HL-60 (cell line): ENCODE measurements around the gene NEK2.

Experiments
- POLR2AphosphoS5 ChIP-seq: IDR thresholded peaks from 2 replicates; pipeline ENCODE4 v1.6.1; 2012; ENCODE audit warnings: low read depth
- TF ChIP-seq, protein P1 (sequence below): IDR thresholded peaks from one replicate; pipeline ENCODE4 v1.5.1; 2011; ENCODE audit warnings: low read length, control low read depth, inconsistent platforms; ENCODE audit not compliant: insufficient read depth
- TF ChIP-seq, protein P2 (sequence below): IDR thresholded peaks from 2 replicates; pipeline ENCODE4 v1.6.1; 2012; ENCODE audit warnings: low read depth; ENCODE audit not compliant: insufficient replicate concordance

DNA sequence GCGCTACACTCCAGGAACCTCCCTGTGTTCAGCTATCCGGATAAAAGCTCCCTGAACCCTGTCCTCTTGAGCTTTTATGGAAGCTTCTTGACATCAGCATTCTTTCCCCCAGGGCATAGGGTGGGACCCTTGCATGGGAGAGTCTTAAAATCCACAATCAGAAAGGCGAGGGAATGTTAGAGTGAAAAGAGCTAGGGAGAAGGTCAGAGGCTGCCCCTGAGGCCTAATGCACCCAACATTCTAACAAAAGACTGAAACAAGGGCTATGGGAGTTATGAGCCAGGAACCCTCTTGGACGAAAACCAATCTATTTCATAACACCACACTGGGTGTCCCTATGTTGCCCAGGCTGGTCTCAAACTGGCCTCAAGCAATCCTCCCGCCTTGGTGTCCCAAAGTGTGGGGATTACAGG is 36.7 kb downstream of the NEK2 start:
- TF ChIP-seq POLR2AphosphoS5 = no peak
- TF ChIP-seq, protein P1, sequence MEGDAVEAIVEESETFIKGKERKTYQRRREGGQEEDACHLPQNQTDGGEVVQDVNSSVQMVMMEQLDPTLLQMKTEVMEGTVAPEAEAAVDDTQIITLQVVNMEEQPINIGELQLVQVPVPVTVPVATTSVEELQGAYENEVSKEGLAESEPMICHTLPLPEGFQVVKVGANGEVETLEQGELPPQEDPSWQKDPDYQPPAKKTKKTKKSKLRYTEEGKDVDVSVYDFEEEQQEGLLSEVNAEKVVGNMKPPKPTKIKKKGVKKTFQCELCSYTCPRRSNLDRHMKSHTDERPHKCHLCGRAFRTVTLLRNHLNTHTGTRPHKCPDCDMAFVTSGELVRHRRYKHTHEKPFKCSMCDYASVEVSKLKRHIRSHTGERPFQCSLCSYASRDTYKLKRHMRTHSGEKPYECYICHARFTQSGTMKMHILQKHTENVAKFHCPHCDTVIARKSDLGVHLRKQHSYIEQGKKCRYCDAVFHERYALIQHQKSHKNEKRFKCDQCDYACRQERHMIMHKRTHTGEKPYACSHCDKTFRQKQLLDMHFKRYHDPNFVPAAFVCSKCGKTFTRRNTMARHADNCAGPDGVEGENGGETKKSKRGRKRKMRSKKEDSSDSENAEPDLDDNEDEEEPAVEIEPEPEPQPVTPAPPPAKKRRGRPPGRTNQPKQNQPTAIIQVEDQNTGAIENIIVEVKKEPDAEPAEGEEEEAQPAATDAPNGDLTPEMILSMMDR = no peak
- TF ChIP-seq, protein P2, sequence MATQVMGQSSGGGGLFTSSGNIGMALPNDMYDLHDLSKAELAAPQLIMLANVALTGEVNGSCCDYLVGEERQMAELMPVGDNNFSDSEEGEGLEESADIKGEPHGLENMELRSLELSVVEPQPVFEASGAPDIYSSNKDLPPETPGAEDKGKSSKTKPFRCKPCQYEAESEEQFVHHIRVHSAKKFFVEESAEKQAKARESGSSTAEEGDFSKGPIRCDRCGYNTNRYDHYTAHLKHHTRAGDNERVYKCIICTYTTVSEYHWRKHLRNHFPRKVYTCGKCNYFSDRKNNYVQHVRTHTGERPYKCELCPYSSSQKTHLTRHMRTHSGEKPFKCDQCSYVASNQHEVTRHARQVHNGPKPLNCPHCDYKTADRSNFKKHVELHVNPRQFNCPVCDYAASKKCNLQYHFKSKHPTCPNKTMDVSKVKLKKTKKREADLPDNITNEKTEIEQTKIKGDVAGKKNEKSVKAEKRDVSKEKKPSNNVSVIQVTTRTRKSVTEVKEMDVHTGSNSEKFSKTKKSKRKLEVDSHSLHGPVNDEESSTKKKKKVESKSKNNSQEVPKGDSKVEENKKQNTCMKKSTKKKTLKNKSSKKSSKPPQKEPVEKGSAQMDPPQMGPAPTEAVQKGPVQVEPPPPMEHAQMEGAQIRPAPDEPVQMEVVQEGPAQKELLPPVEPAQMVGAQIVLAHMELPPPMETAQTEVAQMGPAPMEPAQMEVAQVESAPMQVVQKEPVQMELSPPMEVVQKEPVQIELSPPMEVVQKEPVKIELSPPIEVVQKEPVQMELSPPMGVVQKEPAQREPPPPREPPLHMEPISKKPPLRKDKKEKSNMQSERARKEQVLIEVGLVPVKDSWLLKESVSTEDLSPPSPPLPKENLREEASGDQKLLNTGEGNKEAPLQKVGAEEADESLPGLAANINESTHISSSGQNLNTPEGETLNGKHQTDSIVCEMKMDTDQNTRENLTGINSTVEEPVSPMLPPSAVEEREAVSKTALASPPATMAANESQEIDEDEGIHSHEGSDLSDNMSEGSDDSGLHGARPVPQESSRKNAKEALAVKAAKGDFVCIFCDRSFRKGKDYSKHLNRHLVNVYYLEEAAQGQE = no peak
